Measurements from ENCODE around the gene NCBP2. TPM values are rescaled to one million over a fixed set of nuclear protein-coding genes. Genes with fewer than 3 reads are reported as not detected.

Gene NCBP2
- total and polyA plus RNA-seq, 7 donors, result 35.7 to 60.7 (median 44.9) TPM

GRCh38 chr3:196902296-196902695 is 40.0 kb downstream of the NCBP2 start:
- Histone ChIP-seq H3K4me1 (no peaks in the 10 kb centered on the region), H3K9me3 (no peaks in the 10 kb centered on the region), H3K4me3 (no peak overlapping the region), H3K36me3 (peaks cover 10 to 73% (median 21%) of the 10 kb centered on the region in 4 donors), H3K27me3 (no peaks in the 10 kb centered on the region), H3K27ac (no peak overlapping the region)
- WGBS, 2 donors, result 78 to 96% methylated on average over 1 of the region's 1 CpG
- intact Hi-C loops (cut with DNase I), result no loop called here
- TF ChIP-seq EP300 (IDR thresholded peaks at IDR 0.05) (no peak), POLR2AphosphoS5 (IDR thresholded peaks at IDR 0.05) (no peak), POLR2A (IDR thresholded peaks at IDR 0.05) (no peak)
- TF ChIP-seq, protein P1, sequence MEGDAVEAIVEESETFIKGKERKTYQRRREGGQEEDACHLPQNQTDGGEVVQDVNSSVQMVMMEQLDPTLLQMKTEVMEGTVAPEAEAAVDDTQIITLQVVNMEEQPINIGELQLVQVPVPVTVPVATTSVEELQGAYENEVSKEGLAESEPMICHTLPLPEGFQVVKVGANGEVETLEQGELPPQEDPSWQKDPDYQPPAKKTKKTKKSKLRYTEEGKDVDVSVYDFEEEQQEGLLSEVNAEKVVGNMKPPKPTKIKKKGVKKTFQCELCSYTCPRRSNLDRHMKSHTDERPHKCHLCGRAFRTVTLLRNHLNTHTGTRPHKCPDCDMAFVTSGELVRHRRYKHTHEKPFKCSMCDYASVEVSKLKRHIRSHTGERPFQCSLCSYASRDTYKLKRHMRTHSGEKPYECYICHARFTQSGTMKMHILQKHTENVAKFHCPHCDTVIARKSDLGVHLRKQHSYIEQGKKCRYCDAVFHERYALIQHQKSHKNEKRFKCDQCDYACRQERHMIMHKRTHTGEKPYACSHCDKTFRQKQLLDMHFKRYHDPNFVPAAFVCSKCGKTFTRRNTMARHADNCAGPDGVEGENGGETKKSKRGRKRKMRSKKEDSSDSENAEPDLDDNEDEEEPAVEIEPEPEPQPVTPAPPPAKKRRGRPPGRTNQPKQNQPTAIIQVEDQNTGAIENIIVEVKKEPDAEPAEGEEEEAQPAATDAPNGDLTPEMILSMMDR (IDR thresholded peaks at IDR 0.05), result no peak
- no peak for DNase-seq

DNA sequence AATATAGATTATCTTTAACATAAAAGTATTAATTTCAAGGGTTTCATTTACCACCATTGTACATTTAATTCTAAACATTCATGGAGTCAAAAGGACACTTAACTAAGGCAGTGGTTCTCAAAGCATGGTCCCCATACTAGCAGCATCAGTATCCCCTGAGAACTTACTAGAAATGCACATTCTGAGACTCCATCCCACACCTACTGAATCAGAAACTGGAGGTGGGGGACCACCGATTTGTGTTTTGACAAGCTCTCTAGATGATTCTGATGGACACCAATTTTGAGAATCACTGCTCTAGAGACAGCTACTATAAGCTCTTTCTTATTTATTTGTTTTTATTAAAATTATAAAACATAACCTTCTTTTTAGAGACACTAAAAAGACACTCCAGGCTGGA is 40.6 kb downstream of the NCBP2 start:
- intact Hi-C loops (cut with DNase I), result no loop called here
- 82 to 92% methylated on average over 1 of the region's 1 CpG for WGBS, 2 donors
- peaks cover 10 to 70% (median 21%) of the 10 kb centered on the region in 4 donors for H3K36me3 ChIP-seq
- no peak overlapping the region for H3K27ac ChIP-seq
- DNase-seq, result no peak
- TF ChIP-seq POLR2A (IDR thresholded peaks at IDR 0.05), result no peak
- no peak for TF ChIP-seq EP300 (IDR thresholded peaks at IDR 0.05)
- TF ChIP-seq, protein P1 (IDR thresholded peaks at IDR 0.05), result no peak
- TF ChIP-seq POLR2AphosphoS5 (IDR thresholded peaks at IDR 0.05), result no peak
- H3K4me3 ChIP-seq, result no peak overlapping the region
- no peaks in the 10 kb centered on the region for H3K27me3 ChIP-seq
- no peaks in the 10 kb centered on the region for H3K4me1 ChIP-seq
- H3K9me3 ChIP-seq, result no peaks in the 10 kb centered on the region

DNA sequence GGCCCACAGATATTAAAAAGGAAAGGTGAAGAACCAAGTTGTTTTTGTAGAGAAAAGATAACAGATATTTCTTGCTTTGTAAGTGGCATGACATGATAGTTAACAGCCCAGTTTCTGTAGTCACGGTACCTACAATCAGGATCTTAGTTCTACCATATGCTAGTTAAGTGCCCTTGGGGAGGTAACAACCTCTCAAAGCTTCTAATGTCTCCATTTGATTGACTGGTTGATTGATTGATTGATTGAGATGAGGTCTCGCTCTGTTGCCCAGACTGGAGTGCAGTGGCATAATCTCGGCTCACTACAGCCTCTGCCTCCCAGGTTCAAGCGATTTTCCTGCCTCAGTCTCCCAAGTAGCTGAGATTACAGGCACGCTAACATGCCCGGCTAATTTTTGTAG is 46.1 kb downstream of the NCBP2 start:
- Histone ChIP-seq H3K36me3 (peaks cover 0 to 14% (median 0%) of the 10 kb centered on the region in 4 donors), H3K9me3 (no peaks in the 10 kb centered on the region), H3K4me1 (no peaks in the 10 kb centered on the region), H3K27me3 (no peaks in the 10 kb centered on the region), H3K27ac (no peak overlapping the region), H3K4me3 (no peak overlapping the region)
- intact Hi-C loops (cut with DNase I), result no loop called here
- DNase-seq, result no peak
- TF ChIP-seq POLR2A (IDR thresholded peaks at IDR 0.05) (no peak), POLR2AphosphoS5 (IDR thresholded peaks at IDR 0.05) (no peak), EP300 (IDR thresholded peaks at IDR 0.05) (no peak)
- TF ChIP-seq, protein P1 (IDR thresholded peaks at IDR 0.05), result no peak
- WGBS, 2 donors, result 98% methylated on average over 6 of the region's 6 CpGs

- Histone ChIP-seq H3K27ac (no peak overlapping the region), H3K4me3 (no peak overlapping the region), H3K27me3 (no peaks in the 10 kb centered on the region), H3K36me3 (peaks cover 0 to 10% (median 0%) of the 10 kb centered on the region in 4 donors), H3K4me1 (no peaks in the 10 kb centered on the region), H3K9me3 (no peaks in the 10 kb centered on the region)
- WGBS, 2 donors, result 96 to 97% methylated on average over 13 of the region's 13 CpGs
- intact Hi-C loops (cut with DNase I), result no loop called here
- TF ChIP-seq POLR2A (IDR thresholded peaks at IDR 0.05), result no peak
- no peak for TF ChIP-seq POLR2AphosphoS5 (IDR thresholded peaks at IDR 0.05)
- TF ChIP-seq, protein P1 (IDR thresholded peaks at IDR 0.05), result no peak
- no peak for DNase-seq
These were observed 47.6 kb downstream of the NCBP2 start for GRCh38 chr3:196894557-196895295.
